Measurements from ENCODE around the gene LYPD6. TPM values are rescaled to one million over a fixed set of nuclear protein-coding genes. Genes with fewer than 3 reads are reported as not detected.

The LYPD6 gene
- total and polyA plus RNA-seq, 2 donors (not counting 1 experiment from before 2014, with no cell fraction given) = not detected

- no peaks in the 10 kb centered on the region for H3K9me3 Mint-ChIP-seq (ENCODE audit: insufficient read depth)
- H3K4me1 Mint-ChIP-seq = no peaks in the 10 kb centered on the region
- DNase-seq (no peak), ATAC-seq (ENCODE audit: low read depth) (no peak)
- Histone ChIP-seq H3K4me1 (ENCODE audit: control insufficient read depth in 2 of 2, insufficient read depth in 2 of 2, low read length in 2 of 2) (no peaks in the 10 kb centered on the region), H3K27ac (ENCODE audit: low read length in 2 of 2) (no peak overlapping the region), H3K27me3 (replicated peaks in 1 of 4; ENCODE audit: control extremely low read depth in 1 of 4, control insufficient read depth in 3 of 4, insufficient read depth in 4 of 4, low read length in 3 of 4) (peaks cover 0 to 2% (median 0%) of the 10 kb centered on the region in 4 experiments), H3K4me3 (ENCODE audit: control extremely low read depth in 1 of 5, extremely low read depth in 1 of 5, insufficient read depth in 1 of 5, low read depth in 2 of 5, low read length in 4 of 5) (no peak overlapping the region), H3K4me2 (replicated peaks; ENCODE audit: low read depth, low read length, poor library complexity, severe bottlenecking) (no peak overlapping the region), H3K9ac (ENCODE audit: low read length) (no peak overlapping the region), H3K36me3 (replicated peaks in 1 of 2; ENCODE audit: control extremely low read depth in 1 of 2, control insufficient read depth in 1 of 2, extremely low read depth in 1 of 2, insufficient read depth in 2 of 2, low read length in 1 of 2) (no peaks in the 10 kb centered on the region), H2AFZ (ENCODE audit: insufficient read depth, low read depth, low read length, poor library complexity, severe bottlenecking) (no peak overlapping the region), H3K9me3 (ENCODE audit: control extremely low read depth in 1 of 3, control insufficient read depth in 2 of 3, insufficient read depth in 1 of 3, low read length in 2 of 3) (peaks cover 0 to 8% (median 0%) of the 10 kb centered on the region in 3 donors), H3K79me2 (ENCODE audit: control insufficient read depth, insufficient read depth, low read length) (no peaks in the 10 kb centered on the region), H4K20me1 (ENCODE audit: control insufficient read depth, insufficient read depth, low read length, poor library complexity, severe bottlenecking) (no peaks in the 10 kb centered on the region)
- WGBS (ENCODE audit: insufficient coverage) = 64% methylated on average over 36 of the region's 36 CpGs
- ChIA-PET CTCF (no interaction called here), POLR2A (no interaction called here)
- H3K27ac Mint-ChIP-seq = no peak overlapping the region
- TF ChIP-seq CTCF (IDR thresholded peaks at IDR 0.05) = no peak
- TF ChIP-seq EZH2 (IDR thresholded peaks at IDR 0.05; ENCODE audit: borderline replicate concordance, insufficient read depth, low read depth, low read length, poor library complexity, severe bottlenecking) = no peak
- H3K4me3 Mint-ChIP-seq = no peak overlapping the region
- intact Hi-C loops (cut with micrococcal nuclease) = no loop called here
- H3K27me3 Mint-ChIP-seq = peaks cover 20% of the 10 kb centered on the region
Observed at GRCh38 chr2:149320362-149320761, 10.0 kb upstream of the LYPD6 start.

GRCh38 chr2:149329068-149329467 lies 1.3 kb upstream of the LYPD6 start:
- peaks cover 4 to 13% of the 10 kb centered on the region in 2 donors for H3K4me1 ChIP-seq (ENCODE audit: control insufficient read depth in 2 of 2, insufficient read depth in 2 of 2, low read length in 2 of 2)
- TF ChIP-seq EZH2 (IDR thresholded peaks at IDR 0.05; ENCODE audit: borderline replicate concordance, insufficient read depth, low read depth, low read length, poor library complexity, severe bottlenecking) (no peak), CTCF (IDR thresholded peaks at IDR 0.05) (no peak)
- Mint-ChIP-seq H3K4me1 (peaks cover 16% of the 10 kb centered on the region), H3K27ac (no peak overlapping the region), H3K9me3 (ENCODE audit: insufficient read depth) (no peaks in the 10 kb centered on the region), H3K4me3 (peak overlapping the region; percentile 76), H3K27me3 (peaks cover 47% of the 10 kb centered on the region)
- H3K36me3 ChIP-seq (replicated peaks in 1 of 2; ENCODE audit: control extremely low read depth in 1 of 2, control insufficient read depth in 1 of 2, extremely low read depth in 1 of 2, insufficient read depth in 2 of 2, low read length in 1 of 2) = no peaks in the 10 kb centered on the region
- no peak overlapping the region for H3K27ac ChIP-seq (ENCODE audit: low read length in 2 of 2)
- H3K79me2 ChIP-seq (ENCODE audit: control insufficient read depth, insufficient read depth, low read length) = no peaks in the 10 kb centered on the region
- ATAC-seq (ENCODE audit: low read depth) = no peak
- peaks cover 0 to 15% (median 0%) of the 10 kb centered on the region in 3 donors for H3K9me3 ChIP-seq (ENCODE audit: control extremely low read depth in 1 of 3, control insufficient read depth in 2 of 3, insufficient read depth in 1 of 3, low read length in 2 of 3)
- intact Hi-C loops (cut with micrococcal nuclease) = no loop called here
- ChIA-PET POLR2A (no interaction called here), CTCF (no interaction called here)
- no peak overlapping the region for H3K9ac ChIP-seq (ENCODE audit: low read length)
- H2AFZ ChIP-seq (ENCODE audit: insufficient read depth, low read depth, low read length, poor library complexity, severe bottlenecking) = no peak overlapping the region
- no peak overlapping the region for H3K4me2 ChIP-seq (replicated peaks; ENCODE audit: low read depth, low read length, poor library complexity, severe bottlenecking)
- H3K4me3 ChIP-seq (ENCODE audit: control extremely low read depth in 1 of 5, extremely low read depth in 1 of 5, insufficient read depth in 1 of 5, low read depth in 2 of 5, low read length in 4 of 5) = no peak overlapping the region
- WGBS (ENCODE audit: insufficient coverage) = 27% methylated on average over 7 of the region's 8 CpGs
- no peak for DNase-seq
- H3K27me3 ChIP-seq (replicated peaks in 1 of 4; ENCODE audit: control extremely low read depth in 1 of 4, control insufficient read depth in 3 of 4, insufficient read depth in 4 of 4, low read length in 3 of 4) = peaks cover 0 to 39% (median 24%) of the 10 kb centered on the region in 4 experiments
- no peaks in the 10 kb centered on the region for H4K20me1 ChIP-seq (ENCODE audit: control insufficient read depth, insufficient read depth, low read length, poor library complexity, severe bottlenecking)
